Epithelial cell of esophagus (primary cell): ENCODE measurements around the gene GDAP2.
A peak's percentile ranks its signal among the peaks of the same experiment; 100 is the strongest.

Source experiments
- DNase-seq: peaks from one replicate; pipeline ENCODE4 v3.0.0; 2010; ENCODE audit warnings: low read depth
- H3K4me3 ChIP-seq: 2 replicates; pipeline ENCODE4 v1.5.1; 2011; ENCODE audit warnings: mild to moderate bottlenecking, low read length, control low read depth
- CTCF ChIP-seq: IDR thresholded peaks from 2 replicates; pipeline ENCODE4 v1.5.1; 2011; ENCODE audit warnings: low read depth, mild to moderate bottlenecking, low read length, control low read depth, inconsistent platforms; ENCODE audit not compliant: insufficient read depth; ENCODE audit errors: missing control alignments

Gene GDAP2

GRCh38 chr1:117929343-117930172, at the start of gene GDAP2, which contains the start of gene WDR3:
Gene GDAP2, minus strand, starts transcription at chr1:117929621. Its CDS starts 9,264 bp downstream, at chr1:117920357.
Gene WDR3, plus strand, starts transcription at chr1:117929739. Its CDS starts 3,581 bp downstream, at chr1:117933320.
- DNase-seq: peak; percentile 99
- no peak for TF ChIP-seq CTCF
- peak within 1 kb of the TSS; percentile 98 for H3K4me3 ChIP-seq

GRCh38 chr1:117976381-117976780, 47.0 kb upstream of the GDAP2 start:
- H3K4me3 ChIP-seq: no peak overlapping the region
- DNase-seq: no peak
- no peak for TF ChIP-seq CTCF

GRCh38 chr1:117971777-117972176, 42.4 kb upstream of the GDAP2 start:
- H3K4me3 ChIP-seq: no peak overlapping the region
- no peak for DNase-seq
- TF ChIP-seq CTCF: no peak

GRCh38 chr1:117970252-117970651, 40.8 kb upstream of the GDAP2 start:
- DNase-seq: no peak
- no peak for TF ChIP-seq CTCF
- H3K4me3 ChIP-seq: no peak overlapping the region

- no peak for TF ChIP-seq CTCF
- H3K4me3 ChIP-seq: no peak overlapping the region
- DNase-seq: peak; percentile 79
Observed at GRCh38 chr1:117967881-117968280, 38.5 kb upstream of the GDAP2 start.

- TF ChIP-seq CTCF: peak; percentile 36
- peak; percentile 58 for DNase-seq
- no peak overlapping the region for H3K4me3 ChIP-seq
Observed at GRCh38 chr1:117967477-117967876, 38.1 kb upstream of the GDAP2 start.

- TF ChIP-seq CTCF: no peak
- DNase-seq: no peak
- no peak overlapping the region for H3K4me3 ChIP-seq
Observed at GRCh38 chr1:117964290-117965038, 35.0 kb upstream of the GDAP2 start.
